Brain pericyte (primary cell): ENCODE data around the gene EPM2A.
"Not testable (repeated sequence)": the region's sequence is repeated elsewhere in the genome, so short reads cannot be mapped to it uniquely, and the experiment has no call there.

ENCODE experiments used
- DNase-seq: peaks from one replicate; pipeline ENCODE4 v3.0.0-alpha.2; 2012; ENCODE audit warnings: low read depth, low spot score

The EPM2A gene

GRCh38 chr6:145735356-145736165, at the start of gene EPM2A:
Gene EPM2A (minus strand): TSS chr6:145735520. CDS start chr6:145735498, 22 bp downstream.
- no peak for DNase-seq

GRCh38 chr6:145784683-145785082, 49.4 kb upstream of the EPM2A start:
- no peak for DNase-seq

GRCh38 chr6:145783796-145784195, 48.5 kb upstream of the EPM2A start:
- no peak for DNase-seq

GRCh38 chr6:145772846-145773245, 37.5 kb upstream of the EPM2A start:
- no peak for DNase-seq

GRCh38 chr6:145765449-145765848, 30.1 kb upstream of the EPM2A start:
- DNase-seq: no peak

GRCh38 chr6:145763742-145764141, 28.4 kb upstream of the EPM2A start:
- no peak for DNase-seq

GRCh38 chr6:145761584-145761983, 26.3 kb upstream of the EPM2A start:
- no peak for DNase-seq

- DNase-seq: no peak
Measured at GRCh38 chr6:145758113-145758512, 22.8 kb upstream of the EPM2A start.

- DNase-seq: no peak
Measured at GRCh38 chr6:145756170-145756662, 20.9 kb upstream of the EPM2A start.

- DNase-seq: no peak
Measured at GRCh38 chr6:145755682-145756081, 20.4 kb upstream of the EPM2A start.

GRCh38 chr6:145752638-145753037, 17.3 kb upstream of the EPM2A start:
- DNase-seq: no peak

- DNase-seq: no peak
Measured at GRCh38 chr6:145749632-145750031, 14.3 kb upstream of the EPM2A start.

GRCh38 chr6:145745861-145746260, 10.5 kb upstream of the EPM2A start:
- DNase-seq: no peak

GRCh38 chr6:145744619-145745018, 9.3 kb upstream of the EPM2A start:
- DNase-seq: no peak

GRCh38 chr6:145743332-145743731, 8.0 kb upstream of the EPM2A start:
- no peak for DNase-seq

GRCh38 chr6:145742472-145742871, 7.2 kb upstream of the EPM2A start:
- DNase-seq: not testable (repeated sequence)

GRCh38 chr6:145739685-145740084, 4.4 kb upstream of the EPM2A start:
- not testable (repeated sequence) for DNase-seq

GRCh38 chr6:145738265-145738664, 2.9 kb upstream of the EPM2A start:
- DNase-seq: no peak

- DNase-seq: no peak
Measured at GRCh38 chr6:145736661-145737144, 1.4 kb upstream of the EPM2A start.

GRCh38 chr6:145734486-145735355, 599 bp downstream of the EPM2A start:
- DNase-seq: no peak

- DNase-seq: no peak
Measured at GRCh38 chr6:145733810-145734209, 1.5 kb downstream of the EPM2A start.

GRCh38 chr6:145733207-145733606, 2.1 kb downstream of the EPM2A start:
- DNase-seq: no peak
